Activated B cell treated with CpG ODN at 0.5 μM for 24 hours (primary cell): ENCODE results near the gene TIMM13. TPM values are rescaled to one million over a fixed set of nuclear protein-coding genes. Genes with fewer than 3 reads are reported as not detected.

ENCODE experiments used
- ATAC-seq: fragments of 200-7000 bp; cut with Tn5 transposase; one replicate; pipeline ENCODE4 v1.10.0; 2021; ENCODE audit warnings: low read depth, mild to moderate bottlenecking, moderate library complexity
- CTCF ChIA-PET: fragments of 350-600 bp; sonication (Branson Sonifier 250); formaldehyde crosslinking; loops from one replicate; lab custom pipeline; 2021; ENCODE audit warnings: antibody characterized with exemption; lab: Charles Lee
- POLR2A ChIA-PET: fragments of 350-600 bp; sonication (Branson Sonifier 250); formaldehyde crosslinking; loops from one replicate; lab custom pipeline; 2021; ENCODE audit warnings: antibody characterized with exemption; lab: Charles Lee
- DNase-seq: peaks from one replicate; pipeline ENCODE4 v3.0.0; 2022
- H3K27ac Mint-ChIP-seq: one replicate; pipeline ENCODE4 v1.8.0; 2020; ENCODE audit warnings: mixed read lengths
- H3K27me3 Mint-ChIP-seq: one replicate; pipeline ENCODE4 v1.8.0; 2021; ENCODE audit warnings: mixed read lengths
- H3K36me3 Mint-ChIP-seq: one replicate; pipeline ENCODE4 v1.8.0; 2021; ENCODE audit warnings: low read depth, mixed read lengths
- H3K4me1 Mint-ChIP-seq: one replicate; pipeline ENCODE4 v1.8.0; 2021; ENCODE audit warnings: mixed read lengths
- H3K4me3 Mint-ChIP-seq: one replicate; pipeline ENCODE4 v1.8.0; 2020; ENCODE audit warnings: mild to moderate bottlenecking, mixed read lengths
- H3K9me3 Mint-ChIP-seq: one replicate; pipeline ENCODE4 v1.8.0; 2020; ENCODE audit warnings: mixed read lengths
- intact Hi-C: fragments of 100-400 bp; cut with micrococcal nuclease; formaldehyde crosslinking; loops from one replicate; pipeline ENCODE4 v1.15.1; 2024
- total RNA-seq: library from RNA; stranded (reverse); gene quantifications from 2 replicates; pipeline ENCODE4 v1.2.3, GENCODE V29; 2022
- TF ChIP-seq, protein P1 (sequence below): fragments of 200-600 bp; IDR thresholded peaks from one replicate; pipeline ENCODE4 v1.8.0; 2022; ENCODE audit warnings: antibody characterized with exemption, mild to moderate bottlenecking

TIMM13 gene
- total RNA-seq, 1 donor from 2014 or later = 63.9 TPM

DNA sequence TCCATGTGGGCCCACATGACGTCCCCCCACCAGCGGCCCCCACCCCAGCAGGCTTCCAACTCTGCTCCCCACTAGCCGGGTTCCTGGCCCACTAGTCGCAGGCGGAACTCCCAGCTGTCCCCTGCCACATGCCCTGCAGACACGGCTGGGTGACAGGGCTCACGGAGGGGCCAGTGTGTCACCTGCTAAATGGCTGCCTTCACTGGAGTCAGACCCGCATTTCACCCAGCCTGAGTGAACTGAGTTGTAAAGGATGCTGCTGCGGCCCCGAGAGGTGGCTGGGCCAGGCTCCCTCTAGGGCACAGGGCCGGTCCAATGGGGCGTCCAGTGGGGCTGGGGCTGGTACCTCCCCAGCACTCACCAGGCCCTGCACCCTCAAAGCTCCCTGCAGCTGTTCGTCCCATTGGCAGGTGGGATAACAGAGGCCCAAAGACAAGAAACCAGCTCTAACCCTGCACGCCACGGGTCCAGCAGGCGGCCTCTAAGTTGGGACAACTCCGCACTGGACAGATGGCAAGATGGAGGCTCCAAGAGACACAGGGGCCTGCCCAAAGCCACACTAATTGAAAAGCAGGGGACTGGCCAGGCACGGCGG lies 26.1 kb upstream of the TIMM13 start:
- intact Hi-C loops = no loop called here
- ATAC-seq = no peak
- Mint-ChIP-seq H3K4me3 (peak overlapping the region; percentile 19), H3K27me3 (no peaks in the 10 kb centered on the region), H3K36me3 (peaks cover 4% of the 10 kb centered on the region), H3K27ac (no peak overlapping the region), H3K9me3 (no peaks in the 10 kb centered on the region), H3K4me1 (peaks cover 30% of the 10 kb centered on the region)
- ChIA-PET CTCF (interaction anchor here (0.5 to 1.5 kb wide), 2 partner anchors 179 to 182 kb away, joined by 3 to 4 read pairs; no protein-coding TSS in a partner anchor), POLR2A (interaction anchor here (1.9 kb wide), 1 partner anchor 9 kb away, joined by 4 read pairs; no protein-coding TSS in a partner anchor)
- TF ChIP-seq, protein P1, sequence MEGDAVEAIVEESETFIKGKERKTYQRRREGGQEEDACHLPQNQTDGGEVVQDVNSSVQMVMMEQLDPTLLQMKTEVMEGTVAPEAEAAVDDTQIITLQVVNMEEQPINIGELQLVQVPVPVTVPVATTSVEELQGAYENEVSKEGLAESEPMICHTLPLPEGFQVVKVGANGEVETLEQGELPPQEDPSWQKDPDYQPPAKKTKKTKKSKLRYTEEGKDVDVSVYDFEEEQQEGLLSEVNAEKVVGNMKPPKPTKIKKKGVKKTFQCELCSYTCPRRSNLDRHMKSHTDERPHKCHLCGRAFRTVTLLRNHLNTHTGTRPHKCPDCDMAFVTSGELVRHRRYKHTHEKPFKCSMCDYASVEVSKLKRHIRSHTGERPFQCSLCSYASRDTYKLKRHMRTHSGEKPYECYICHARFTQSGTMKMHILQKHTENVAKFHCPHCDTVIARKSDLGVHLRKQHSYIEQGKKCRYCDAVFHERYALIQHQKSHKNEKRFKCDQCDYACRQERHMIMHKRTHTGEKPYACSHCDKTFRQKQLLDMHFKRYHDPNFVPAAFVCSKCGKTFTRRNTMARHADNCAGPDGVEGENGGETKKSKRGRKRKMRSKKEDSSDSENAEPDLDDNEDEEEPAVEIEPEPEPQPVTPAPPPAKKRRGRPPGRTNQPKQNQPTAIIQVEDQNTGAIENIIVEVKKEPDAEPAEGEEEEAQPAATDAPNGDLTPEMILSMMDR = no peak
- no peak for DNase-seq

DNA sequence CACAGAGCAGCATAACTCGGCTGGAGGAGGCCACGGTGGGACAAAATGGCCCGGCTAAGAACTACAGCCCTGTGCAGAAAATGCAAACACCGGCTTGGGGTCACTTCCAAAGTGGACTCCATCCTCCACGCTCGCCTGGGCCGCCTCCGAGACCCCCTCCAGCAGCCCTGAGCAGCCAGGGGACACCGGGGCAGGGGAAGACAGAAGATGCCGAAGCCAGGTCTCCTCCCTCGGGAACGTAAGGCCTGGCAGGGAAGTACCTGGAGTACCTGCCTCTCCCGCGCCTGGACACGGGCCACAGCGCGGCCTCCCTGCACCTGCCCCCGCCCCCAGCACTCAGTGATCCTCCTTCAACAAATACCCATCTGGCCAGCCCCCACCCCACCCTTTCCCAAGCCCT lies 24.4 kb upstream of the TIMM13 start:
- ChIA-PET POLR2A (interaction anchor here (0.7 kb wide), 1 partner anchor 24 kb away, joined by 3 read pairs; the partner anchor contains the start of gene TIMM13), CTCF (no interaction called here)
- H3K27me3 Mint-ChIP-seq = no peaks in the 10 kb centered on the region
- H3K4me3 Mint-ChIP-seq = no peak overlapping the region
- peaks cover 32% of the 10 kb centered on the region for H3K4me1 Mint-ChIP-seq
- no peak for DNase-seq
- H3K27ac Mint-ChIP-seq = no peak overlapping the region
- TF ChIP-seq, protein P1 = no peak
- peaks cover 4% of the 10 kb centered on the region for H3K36me3 Mint-ChIP-seq
- intact Hi-C loops = no loop called here
- ATAC-seq = no peak
- H3K9me3 Mint-ChIP-seq = no peaks in the 10 kb centered on the region

DNA sequence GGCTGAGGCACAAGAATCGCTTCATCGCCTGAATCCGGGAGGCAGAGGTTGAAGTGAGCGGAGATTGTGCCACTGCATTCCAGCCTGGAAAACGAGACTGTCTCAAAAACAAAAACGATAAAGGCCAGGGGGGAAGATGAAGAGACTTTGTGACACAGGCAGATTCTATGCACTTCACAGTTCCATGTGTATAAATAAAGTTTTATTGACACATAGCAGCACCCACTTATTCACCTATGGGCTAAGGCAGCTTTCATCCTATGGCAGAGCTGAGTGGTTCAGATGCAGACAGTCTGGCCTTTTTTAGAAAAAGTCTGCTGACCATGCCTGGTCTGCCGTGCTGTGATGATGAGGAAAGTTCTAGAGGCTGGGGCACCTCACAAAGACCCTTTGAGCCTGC lies 23.8 kb upstream of the TIMM13 start:
- H3K4me1 Mint-ChIP-seq = peaks cover 38% of the 10 kb centered on the region
- no peak overlapping the region for H3K27ac Mint-ChIP-seq
- no peaks in the 10 kb centered on the region for H3K27me3 Mint-ChIP-seq
- no peak for ATAC-seq
- no peak overlapping the region for H3K4me3 Mint-ChIP-seq
- TF ChIP-seq, protein P1 = no peak
- CTCF ChIA-PET = no interaction called here
- H3K36me3 Mint-ChIP-seq = peaks cover 4% of the 10 kb centered on the region
- POLR2A ChIA-PET = interaction anchor here (0.7 kb wide), 1 partner anchor 1015 kb away, joined by 3 read pairs; no protein-coding TSS in a partner anchor
- H3K9me3 Mint-ChIP-seq = no peaks in the 10 kb centered on the region
- intact Hi-C loops = no loop called here
- no peak for DNase-seq

DNA sequence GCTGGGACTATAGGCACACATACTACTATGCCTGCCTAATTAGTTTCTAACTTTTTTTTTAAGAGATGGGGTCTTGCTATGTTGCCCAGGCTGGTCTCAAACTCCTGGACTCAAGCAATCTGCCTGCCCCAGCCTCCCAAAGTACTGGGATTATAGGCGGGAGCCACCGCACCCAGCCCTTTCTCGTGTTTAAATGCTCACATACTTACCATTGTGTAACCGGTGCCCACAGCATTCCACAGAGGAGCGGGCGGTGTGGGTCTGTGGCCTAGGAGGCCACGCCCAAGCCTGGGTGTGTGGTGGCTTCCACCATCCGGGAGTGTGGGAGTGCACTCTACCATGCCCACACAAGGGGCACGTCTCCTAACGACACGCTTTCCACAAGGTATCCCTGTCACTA lies 21.6 kb upstream of the TIMM13 start:
- H3K27ac Mint-ChIP-seq = no peak overlapping the region
- DNase-seq = no peak
- intact Hi-C loops = no loop called here
- no peaks in the 10 kb centered on the region for H3K27me3 Mint-ChIP-seq
- H3K36me3 Mint-ChIP-seq = peaks cover 7% of the 10 kb centered on the region
- TF ChIP-seq, protein P1 = no peak
- POLR2A ChIA-PET = no interaction called here
- no peak for ATAC-seq
- CTCF ChIA-PET = no interaction called here
- H3K9me3 Mint-ChIP-seq = no peaks in the 10 kb centered on the region
- no peak overlapping the region for H3K4me3 Mint-ChIP-seq
- peaks cover 25% of the 10 kb centered on the region for H3K4me1 Mint-ChIP-seq

DNA sequence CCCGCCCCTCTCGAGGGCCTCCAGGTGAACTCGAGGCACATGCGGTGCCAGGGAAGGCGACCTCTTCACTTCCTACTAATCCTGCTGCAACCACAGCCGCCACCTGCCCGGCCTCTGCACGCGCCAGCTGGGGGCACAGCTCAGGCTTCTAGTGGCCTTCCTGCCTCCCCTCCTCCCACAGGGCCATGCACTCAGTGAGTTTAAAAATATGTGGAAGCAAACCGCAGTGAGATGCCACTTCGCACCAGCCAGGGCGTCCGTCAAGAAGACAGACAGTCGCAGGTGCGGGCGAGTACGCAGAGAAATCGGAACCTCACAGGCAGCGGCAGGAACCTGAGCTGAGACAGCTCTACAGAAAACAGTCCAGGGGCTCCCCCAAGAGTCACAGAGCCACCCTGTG lies 19.0 kb upstream of the TIMM13 start:
- Mint-ChIP-seq H3K27ac (peak overlapping the region; percentile 59), H3K27me3 (no peaks in the 10 kb centered on the region), H3K9me3 (no peaks in the 10 kb centered on the region), H3K4me1 (peaks cover 12% of the 10 kb centered on the region), H3K36me3 (peaks cover 18% of the 10 kb centered on the region), H3K4me3 (peak overlapping the region; percentile 78)
- TF ChIP-seq, protein P1 = no peak
- intact Hi-C loops = no loop called here
- ATAC-seq (peak; percentile 79), DNase-seq (no peak)
- POLR2A ChIA-PET = interaction anchor here (0.6 to 1.6 kb wide), 5 partner anchors 10 to 106 kb away, joined by 3 to 5 read pairs (median 4); partner anchors contain the start of genes GADD45B, LMNB2 and TIMM13
- CTCF ChIA-PET = interaction anchor here (1.0 to 1.7 kb wide), 3 partner anchors 54 to 290 kb away, joined by 3 to 7 read pairs (median 3); no protein-coding TSS in a partner anchor
